Measurements from ENCODE around the gene TTLL10. TPM values are rescaled to one million over a fixed set of nuclear protein-coding genes. Genes with fewer than 3 reads are reported as not detected.

TTLL10 gene
- total and polyA plus RNA-seq, 2 donors from 2014 or later = 1.5 TPM; not detected in 1

DNA sequence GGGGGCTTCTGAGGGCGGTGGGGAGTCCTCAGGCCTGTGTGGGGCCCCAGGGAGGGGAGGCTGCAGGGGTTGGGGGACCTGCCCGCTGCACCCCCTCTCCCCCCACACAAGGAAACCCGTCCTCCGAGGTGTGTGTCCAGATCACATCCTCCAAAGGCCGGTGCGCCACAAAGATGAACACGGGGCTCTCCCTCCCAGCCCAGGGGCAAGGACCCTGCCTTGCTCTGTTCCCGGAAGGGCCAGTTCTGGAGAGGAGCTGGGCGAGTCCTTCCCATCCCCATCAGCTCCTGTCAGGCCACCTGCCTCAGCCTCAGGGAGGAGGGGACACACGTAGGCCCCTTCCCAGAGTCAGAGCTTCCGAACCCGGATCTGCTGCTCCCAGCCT, 2.5 kb upstream of the TTLL10 start:
- H3K27me3 ChIP-seq (ENCODE audit: control insufficient read depth, insufficient read depth, low read length) = no peaks in the 10 kb centered on the region
- H3K4me3 ChIP-seq (ENCODE audit: low read length in 3 of 3) = no peak overlapping the region
- TF ChIP-seq, protein P1, sequence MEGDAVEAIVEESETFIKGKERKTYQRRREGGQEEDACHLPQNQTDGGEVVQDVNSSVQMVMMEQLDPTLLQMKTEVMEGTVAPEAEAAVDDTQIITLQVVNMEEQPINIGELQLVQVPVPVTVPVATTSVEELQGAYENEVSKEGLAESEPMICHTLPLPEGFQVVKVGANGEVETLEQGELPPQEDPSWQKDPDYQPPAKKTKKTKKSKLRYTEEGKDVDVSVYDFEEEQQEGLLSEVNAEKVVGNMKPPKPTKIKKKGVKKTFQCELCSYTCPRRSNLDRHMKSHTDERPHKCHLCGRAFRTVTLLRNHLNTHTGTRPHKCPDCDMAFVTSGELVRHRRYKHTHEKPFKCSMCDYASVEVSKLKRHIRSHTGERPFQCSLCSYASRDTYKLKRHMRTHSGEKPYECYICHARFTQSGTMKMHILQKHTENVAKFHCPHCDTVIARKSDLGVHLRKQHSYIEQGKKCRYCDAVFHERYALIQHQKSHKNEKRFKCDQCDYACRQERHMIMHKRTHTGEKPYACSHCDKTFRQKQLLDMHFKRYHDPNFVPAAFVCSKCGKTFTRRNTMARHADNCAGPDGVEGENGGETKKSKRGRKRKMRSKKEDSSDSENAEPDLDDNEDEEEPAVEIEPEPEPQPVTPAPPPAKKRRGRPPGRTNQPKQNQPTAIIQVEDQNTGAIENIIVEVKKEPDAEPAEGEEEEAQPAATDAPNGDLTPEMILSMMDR (IDR thresholded peaks at IDR 0.05; ENCODE audit: borderline replicate concordance, extremely low read depth, insufficient read depth) = no peak
- H3K9me3 ChIP-seq (ENCODE audit: control insufficient read depth in 2 of 3, insufficient read depth in 1 of 3, low read length in 3 of 3) = no peaks in the 10 kb centered on the region
- H3K27ac ChIP-seq (ENCODE audit: low read depth in 2 of 2, low read length in 2 of 2) = no peak overlapping the region
- peaks cover 0 to 4% (median 0%) of the 10 kb centered on the region in 3 donors for H3K4me1 ChIP-seq (ENCODE audit: control insufficient read depth in 2 of 3, insufficient read depth in 2 of 3, low read depth in 1 of 3, low read length in 3 of 3)
- DNase-seq (peak in 2 of 5 donors; percentile 52 to 65), FAIRE-seq (no peak)
- H3K36me3 ChIP-seq (ENCODE audit: control insufficient read depth in 2 of 3, insufficient read depth in 3 of 3, low read length in 3 of 3) = no peaks in the 10 kb centered on the region
- H3K9ac ChIP-seq (ENCODE audit: low read length in 3 of 3) = no peak overlapping the region
- intact Hi-C loops (cut with DNase I) = no loop called here

- TF ChIP-seq, protein P1 (IDR thresholded peaks at IDR 0.05; ENCODE audit: borderline replicate concordance, extremely low read depth, insufficient read depth) = no peak
- peaks cover 0 to 4% (median 0%) of the 10 kb centered on the region in 3 donors for H3K4me1 ChIP-seq (ENCODE audit: control insufficient read depth in 2 of 3, insufficient read depth in 2 of 3, low read depth in 1 of 3, low read length in 3 of 3)
- no peaks in the 10 kb centered on the region for H3K36me3 ChIP-seq (ENCODE audit: control insufficient read depth in 2 of 3, insufficient read depth in 3 of 3, low read length in 3 of 3)
- DNase-seq = peak in 2 of 5 donors; percentile 50 to 72
- no peaks in the 10 kb centered on the region for H3K27me3 ChIP-seq (ENCODE audit: control insufficient read depth, insufficient read depth, low read length)
- intact Hi-C loops (cut with DNase I) = no loop called here
- H3K9ac ChIP-seq (ENCODE audit: low read length in 3 of 3) = no peak overlapping the region
- no peaks in the 10 kb centered on the region for H3K9me3 ChIP-seq (ENCODE audit: control insufficient read depth in 2 of 3, insufficient read depth in 1 of 3, low read length in 3 of 3)
- FAIRE-seq = no peak
- H3K4me3 ChIP-seq (ENCODE audit: low read length in 3 of 3) = no peak overlapping the region
- no peak overlapping the region for H3K27ac ChIP-seq (ENCODE audit: low read depth in 2 of 2, low read length in 2 of 2)
Measured at GRCh38 chr1:1171546-1172340, 1.9 kb upstream of the TTLL10 start.

GRCh38 chr1:1173061-1173792, 453 bp upstream of the TTLL10 start:
- H3K9me3 ChIP-seq (ENCODE audit: control insufficient read depth in 2 of 3, insufficient read depth in 1 of 3, low read length in 3 of 3) = no peaks in the 10 kb centered on the region
- H3K27ac ChIP-seq (ENCODE audit: low read depth in 2 of 2, low read length in 2 of 2) = no peak overlapping the region
- no peak overlapping the region for H3K4me3 ChIP-seq (ENCODE audit: low read length in 3 of 3)
- H3K27me3 ChIP-seq (ENCODE audit: control insufficient read depth, insufficient read depth, low read length) = peaks cover 2% of the 10 kb centered on the region
- TF ChIP-seq, protein P1 (IDR thresholded peaks at IDR 0.05; ENCODE audit: borderline replicate concordance, extremely low read depth, insufficient read depth) = no peak
- peak in 3 of 5 donors; percentile 1 to 54 (median 53) for DNase-seq
- peaks cover 0 to 2% (median 2%) of the 10 kb centered on the region in 3 donors for H3K4me1 ChIP-seq (ENCODE audit: control insufficient read depth in 2 of 3, insufficient read depth in 2 of 3, low read depth in 1 of 3, low read length in 3 of 3)
- no peak overlapping the region for H3K9ac ChIP-seq (ENCODE audit: low read length in 3 of 3)
- intact Hi-C loops (cut with DNase I) = no loop called here
- no peak for FAIRE-seq
- no peaks in the 10 kb centered on the region for H3K36me3 ChIP-seq (ENCODE audit: control insufficient read depth in 2 of 3, insufficient read depth in 3 of 3, low read length in 3 of 3)

Data from kidney (tissue), 14 donors.